Fibroblast of the aortic adventitia (primary cell): ENCODE data around the gene NTSR2. TPM values are rescaled to one million over a fixed set of nuclear protein-coding genes. Genes with fewer than 3 reads are reported as not detected.
A peak's percentile ranks its signal among the peaks of the same experiment; 100 is the strongest.

Source experiments
- DNase-seq: peaks from one replicate; pipeline ENCODE4 v3.0.0-alpha.2; 2010; ENCODE audit warnings: low read depth
- H3K4me3 ChIP-seq: 2 replicates; pipeline ENCODE4 v1.5.1; 2011; ENCODE audit warnings: low read depth, mild to moderate bottlenecking, control low read depth, low read length, moderate library complexity
- total RNA-seq: library from RNA; depleted of rRNA; stranded (reverse); fragments of >200 nt; gene quantifications from 2 replicates; pipeline ENCODE4 v1.2.3, GENCODE V29; 2012; ENCODE audit warnings: low replicate concordance
- TF ChIP-seq, protein P1 (sequence below): IDR thresholded peaks from 2 replicates; pipeline ENCODE4 v1.5.1; 2011; ENCODE audit warnings: mild to moderate bottlenecking, low read length, control low read depth, inconsistent platforms; ENCODE audit not compliant: insufficient read depth

NTSR2 gene, protein sequence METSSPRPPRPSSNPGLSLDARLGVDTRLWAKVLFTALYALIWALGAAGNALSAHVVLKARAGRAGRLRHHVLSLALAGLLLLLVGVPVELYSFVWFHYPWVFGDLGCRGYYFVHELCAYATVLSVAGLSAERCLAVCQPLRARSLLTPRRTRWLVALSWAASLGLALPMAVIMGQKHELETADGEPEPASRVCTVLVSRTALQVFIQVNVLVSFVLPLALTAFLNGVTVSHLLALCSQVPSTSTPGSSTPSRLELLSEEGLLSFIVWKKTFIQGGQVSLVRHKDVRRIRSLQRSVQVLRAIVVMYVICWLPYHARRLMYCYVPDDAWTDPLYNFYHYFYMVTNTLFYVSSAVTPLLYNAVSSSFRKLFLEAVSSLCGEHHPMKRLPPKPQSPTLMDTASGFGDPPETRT
- not detected in 2 replicates for total RNA-seq

DNA sequence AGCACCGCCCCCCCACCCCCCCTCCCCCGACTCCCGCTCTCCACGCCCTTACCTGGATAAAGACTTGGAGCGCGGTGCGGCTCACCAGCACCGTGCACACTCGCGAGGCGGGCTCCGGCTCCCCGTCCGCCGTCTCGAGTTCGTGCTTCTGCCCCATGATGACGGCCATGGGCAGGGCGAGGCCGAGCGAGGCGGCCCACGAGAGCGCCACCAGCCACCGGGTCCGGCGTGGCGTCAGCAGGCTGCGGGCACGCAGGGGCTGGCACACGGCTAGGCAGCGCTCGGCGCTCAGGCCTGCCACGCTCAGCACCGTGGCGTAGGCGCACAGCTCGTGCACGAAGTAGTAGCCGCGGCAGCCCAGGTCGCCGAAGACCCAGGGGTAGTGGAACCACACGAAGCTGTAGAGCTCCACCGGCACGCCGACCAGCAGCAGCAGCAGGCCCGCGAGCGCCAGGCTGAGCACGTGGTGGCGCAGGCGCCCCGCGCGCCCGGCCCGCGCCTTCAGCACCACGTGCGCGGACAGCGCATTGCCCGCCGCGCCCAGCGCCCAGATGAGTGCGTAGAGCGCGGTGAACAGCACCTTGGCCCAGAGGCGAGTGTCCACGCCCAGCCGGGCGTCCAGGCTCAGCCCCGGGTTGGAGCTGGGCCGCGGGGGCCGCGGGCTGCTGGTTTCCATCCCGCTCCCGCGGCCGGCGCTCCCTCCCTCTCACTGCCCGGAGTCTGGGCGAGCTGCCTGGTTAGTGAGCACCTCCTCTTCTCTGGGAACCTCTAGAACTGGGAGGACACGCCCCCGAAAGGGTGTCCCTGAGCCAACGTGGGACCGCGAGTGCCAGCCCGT lies at the start of gene NTSR2:
NTSR2 (minus strand) TSS at position 742 of the 838 bp plus-strand sequence; CDS start at position 676, 66 bp downstream.
- H3K4me3 ChIP-seq, result peak within 1 kb of the TSS; percentile 22
- TF ChIP-seq, protein P1, sequence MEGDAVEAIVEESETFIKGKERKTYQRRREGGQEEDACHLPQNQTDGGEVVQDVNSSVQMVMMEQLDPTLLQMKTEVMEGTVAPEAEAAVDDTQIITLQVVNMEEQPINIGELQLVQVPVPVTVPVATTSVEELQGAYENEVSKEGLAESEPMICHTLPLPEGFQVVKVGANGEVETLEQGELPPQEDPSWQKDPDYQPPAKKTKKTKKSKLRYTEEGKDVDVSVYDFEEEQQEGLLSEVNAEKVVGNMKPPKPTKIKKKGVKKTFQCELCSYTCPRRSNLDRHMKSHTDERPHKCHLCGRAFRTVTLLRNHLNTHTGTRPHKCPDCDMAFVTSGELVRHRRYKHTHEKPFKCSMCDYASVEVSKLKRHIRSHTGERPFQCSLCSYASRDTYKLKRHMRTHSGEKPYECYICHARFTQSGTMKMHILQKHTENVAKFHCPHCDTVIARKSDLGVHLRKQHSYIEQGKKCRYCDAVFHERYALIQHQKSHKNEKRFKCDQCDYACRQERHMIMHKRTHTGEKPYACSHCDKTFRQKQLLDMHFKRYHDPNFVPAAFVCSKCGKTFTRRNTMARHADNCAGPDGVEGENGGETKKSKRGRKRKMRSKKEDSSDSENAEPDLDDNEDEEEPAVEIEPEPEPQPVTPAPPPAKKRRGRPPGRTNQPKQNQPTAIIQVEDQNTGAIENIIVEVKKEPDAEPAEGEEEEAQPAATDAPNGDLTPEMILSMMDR, result no peak
- peak; percentile 47 for DNase-seq

DNA sequence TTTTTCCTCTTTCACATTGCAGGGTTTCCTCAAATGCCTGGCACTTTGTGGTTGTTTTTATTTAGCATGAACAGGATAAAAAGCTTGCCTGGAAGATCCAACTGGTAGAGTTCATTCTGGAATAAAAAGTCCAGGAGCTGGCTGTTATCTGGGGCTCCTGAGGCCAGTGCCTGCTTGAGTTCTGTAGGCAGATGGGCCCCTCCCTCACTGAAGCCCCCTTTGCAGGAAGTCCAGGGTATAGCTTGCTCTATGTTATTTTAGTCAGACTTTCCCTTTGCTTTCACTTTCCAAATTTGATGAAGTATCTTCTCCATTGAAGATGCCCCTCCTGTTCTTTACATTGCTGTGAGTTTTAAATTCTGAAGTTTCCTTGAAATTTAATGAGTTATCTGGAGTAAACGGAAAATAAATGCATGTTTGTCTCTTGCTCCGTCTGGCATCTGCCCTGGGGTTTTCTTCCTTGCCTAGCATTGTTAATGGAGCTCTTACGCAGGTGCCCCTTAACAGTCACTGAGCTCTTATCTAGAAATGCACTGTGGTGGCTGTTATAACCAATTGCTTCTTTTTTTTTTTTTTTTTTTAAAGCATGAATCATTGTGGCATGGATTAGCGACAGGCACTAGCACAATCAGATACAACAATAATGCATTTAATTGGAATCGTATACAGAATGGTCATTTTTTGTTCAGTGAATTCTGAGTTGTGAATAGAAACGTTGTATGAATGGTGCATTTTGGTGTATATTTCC lies 49.4 kb upstream of the NTSR2 start:
- DNase-seq, result no peak
- no peak overlapping the region for H3K4me3 ChIP-seq
- TF ChIP-seq, protein P1, result no peak

DNA sequence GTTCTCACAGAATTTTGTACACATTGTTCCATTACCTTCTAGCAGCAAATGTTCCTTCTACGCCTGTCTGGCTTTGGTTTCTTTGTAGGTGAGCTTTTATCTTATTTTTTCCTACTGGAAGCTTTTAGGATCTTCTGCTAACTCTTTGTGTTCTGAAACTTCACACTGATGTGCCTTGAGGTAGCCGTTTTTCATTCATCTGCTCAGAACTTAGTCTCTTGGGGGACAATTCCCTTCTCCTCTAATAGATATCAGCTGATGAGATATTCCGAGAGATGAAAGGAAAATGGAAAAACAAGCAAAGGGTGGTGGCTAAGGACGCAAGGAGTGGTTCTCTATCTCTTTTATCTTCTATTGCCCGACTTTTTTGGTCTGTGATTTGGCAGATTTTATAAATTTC lies 48.6 kb upstream of the NTSR2 start:
- H3K4me3 ChIP-seq, result no peak overlapping the region
- no peak for DNase-seq
- TF ChIP-seq, protein P1, result no peak

DNA sequence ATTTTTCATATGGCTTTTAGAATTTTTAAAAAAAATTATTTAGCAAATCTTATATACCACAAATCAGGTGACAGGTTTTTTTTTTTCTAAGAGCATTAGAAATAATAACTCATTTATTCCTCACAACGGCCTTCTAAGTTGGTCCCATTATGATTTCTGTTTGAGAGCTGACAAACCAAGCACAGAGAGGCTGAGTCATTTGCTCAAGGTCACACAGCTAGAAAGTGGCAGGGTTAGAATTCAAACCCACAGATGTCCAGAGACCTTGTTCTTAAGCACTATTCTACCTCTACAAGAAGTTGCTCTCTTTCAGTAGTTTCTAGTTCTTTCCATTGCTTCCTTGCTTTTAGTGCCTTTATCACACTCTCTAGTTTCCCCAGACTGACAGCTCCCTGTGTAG lies 47.6 kb upstream of the NTSR2 start:
- no peak for DNase-seq
- H3K4me3 ChIP-seq, result no peak overlapping the region
- TF ChIP-seq, protein P1, result no peak

DNA sequence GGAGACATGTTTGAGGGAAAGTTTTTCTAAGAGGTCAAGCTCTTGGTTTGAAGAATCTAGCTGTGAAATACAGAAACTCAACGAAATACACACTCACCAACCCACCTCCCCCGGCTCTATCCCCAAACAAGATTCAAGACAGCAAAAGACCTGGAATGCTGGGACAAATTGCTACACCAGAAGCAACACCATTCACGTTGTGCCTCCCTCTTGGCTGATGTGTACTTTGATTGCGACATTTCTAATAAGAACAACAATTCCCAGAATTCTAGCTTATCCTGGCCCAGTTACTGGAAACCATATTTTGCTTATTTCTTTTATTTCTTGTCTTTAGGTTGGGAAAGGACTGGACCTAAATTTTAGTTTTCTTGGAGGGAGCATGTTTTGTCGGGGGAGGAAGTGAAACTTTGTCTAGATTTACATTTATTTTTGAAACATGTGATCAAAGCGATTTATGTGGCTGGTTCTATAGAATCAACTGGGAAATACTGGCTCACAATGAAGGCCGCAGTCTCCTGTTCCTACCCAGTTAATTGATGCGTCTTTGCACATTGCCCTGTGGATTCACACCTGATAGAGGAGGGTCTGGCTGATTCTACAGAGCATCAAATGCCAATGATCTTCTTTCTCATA lies 46.8 kb upstream of the NTSR2 start:
- no peak overlapping the region for H3K4me3 ChIP-seq
- TF ChIP-seq, protein P1, result no peak
- peak; percentile 87 for DNase-seq
